VCaP (cell line): ENCODE data around the gene WDR41.
"Not testable (repeated sequence)": the region's sequence is repeated elsewhere in the genome, so short reads cannot be mapped to it uniquely, and the experiment has no call there.

Experiments
- H3K27ac ChIP-seq: fragments of 450-650 bp; 2 replicates; pipeline ENCODE4 v1.5.1; 2017
- CTCF ChIP-seq: fragments of 450-650 bp; conservative IDR thresholded peaks from 2 replicates; pipeline ENCODE4 v1.5.1; 2017; ENCODE audit warnings: mild to moderate bottlenecking, moderate library complexity

The WDR41 gene

GRCh38 chr5:77499441-77499840 is 7.3 kb upstream of the WDR41 start:
- TF ChIP-seq CTCF = no peak
- H3K27ac ChIP-seq = no peak overlapping the region

- no peak for TF ChIP-seq CTCF
- no peak overlapping the region for H3K27ac ChIP-seq
Observed at GRCh38 chr5:77498952-77499351, 6.8 kb upstream of the WDR41 start.

- no peak overlapping the region for H3K27ac ChIP-seq
Observed at GRCh38 chr5:77494935-77495334, 2.8 kb upstream of the WDR41 start.

GRCh38 chr5:77492653-77493000 is 511 bp upstream of the WDR41 start:
- TF ChIP-seq CTCF = peak; percentile 60
- H3K27ac ChIP-seq = peak overlapping the region; percentile 81

More at GRCh38 chr5:77494935-77495334, 2.8 kb upstream of the WDR41 start:
- no peak for TF ChIP-seq CTCF

GRCh38 chr5:77490741-77491344 is 1.3 kb downstream of the WDR41 start:
- H3K27ac ChIP-seq = peak overlapping the region; percentile 81

- H3K27ac ChIP-seq = peak overlapping the region; percentile 53
- TF ChIP-seq CTCF = no peak
Observed at GRCh38 chr5:77486344-77486962, 5.7 kb downstream of the WDR41 start.

- TF ChIP-seq CTCF = no peak
- H3K27ac ChIP-seq = no peak overlapping the region
Observed at GRCh38 chr5:77483682-77484081, 8.4 kb downstream of the WDR41 start.

- not testable (repeated sequence) for H3K27ac ChIP-seq
Observed at GRCh38 chr5:77475041-77475440, 17.1 kb downstream of the WDR41 start.

- not testable (repeated sequence) for H3K27ac ChIP-seq
Observed at GRCh38 chr5:77468875-77469274, 23.2 kb downstream of the WDR41 start.
